ENCODE measurements around the gene TTYH3.

- TF ChIP-seq POLR2AphosphoS5 (IDR thresholded peaks at IDR 0.05) = no peak
- no peak for TF ChIP-seq CTCF (IDR thresholded peaks at IDR 0.05 in 8 of 11, conservative IDR thresholded peaks at IDR 0.05 in 3 of 11)
Measured at GRCh38 chr7:2606539-2606936, 25.2 kb upstream of the TTYH3 start.

Data from spleen (tissue), 7 donors.